ENCODE results near the gene TMEM236. TPM values are rescaled to one million over a fixed set of nuclear protein-coding genes. Genes with fewer than 3 reads are reported as not detected.
"Not testable (repeated sequence)": the region's sequence is repeated elsewhere in the genome, so short reads cannot be mapped to it uniquely, and the experiment has no call there.

Gene TMEM236
- total RNA-seq, 1 experiment from 2014 or later: 0.04 TPM

DNA sequence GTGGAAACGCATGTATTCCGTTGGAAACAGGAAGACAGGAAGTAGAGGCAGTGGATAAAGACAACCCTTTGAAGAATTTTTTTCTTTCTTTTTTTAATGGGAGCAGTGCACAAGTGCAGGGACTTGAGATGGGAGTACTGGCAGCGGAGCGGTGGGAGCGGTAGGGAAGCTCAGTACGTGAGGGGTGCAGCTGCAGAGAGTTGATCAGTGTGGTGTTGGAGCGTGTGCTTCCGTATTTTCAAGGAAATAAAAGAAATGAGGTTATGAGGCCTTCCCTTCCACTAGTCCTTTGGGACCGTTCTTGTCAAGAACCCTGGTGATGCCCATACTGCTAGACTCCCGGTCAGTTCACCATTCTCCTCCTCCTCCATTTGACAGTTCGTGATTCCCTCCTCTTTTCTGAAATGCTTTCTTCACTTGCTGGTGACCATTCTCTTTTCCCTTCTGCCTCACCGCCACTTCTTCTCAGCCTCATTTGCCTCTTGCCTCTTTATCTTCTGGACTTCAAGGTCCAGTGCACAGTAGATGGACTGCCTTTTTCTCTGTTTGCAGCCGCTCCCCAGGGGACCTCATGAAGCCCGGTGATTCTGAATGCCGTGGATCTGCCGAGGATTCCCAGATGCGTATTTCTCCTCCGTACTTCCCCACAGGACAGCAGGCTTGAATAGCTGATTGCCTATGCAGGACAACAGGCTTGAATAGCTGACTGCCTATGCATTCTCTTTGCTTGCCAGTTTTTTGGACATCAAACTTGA, 39.1 kb upstream of the TMEM236 start:
- Histone ChIP-seq H3K9ac (ENCODE audit: low read length) (no peak overlapping the region), H3K4me1 (ENCODE audit: insufficient read depth, low read length) (no peaks in the 10 kb centered on the region), H2AFZ (ENCODE audit: low read length) (no peak overlapping the region), H3K9me3 (ENCODE audit: low read length) (no peaks in the 10 kb centered on the region), H3K9me2 (replicated peaks; ENCODE audit: low read length) (no peaks in the 10 kb centered on the region), H3K27me3 (ENCODE audit: low read length) (no peaks in the 10 kb centered on the region), H3K36me3 (ENCODE audit: low read depth, low read length) (no peaks in the 10 kb centered on the region), H3K4me2 (ENCODE audit: low read length) (no peak overlapping the region), H4K20me1 (ENCODE audit: low read length) (no peaks in the 10 kb centered on the region), H3K4me3 (ENCODE audit: low read length) (no peak overlapping the region), H3F3A (ENCODE audit: low read length, unreplicated experiment) (no peaks in the 10 kb centered on the region), H3K27ac (ENCODE audit: low read length) (no peak overlapping the region), H3K79me2 (ENCODE audit: low read length) (no peaks in the 10 kb centered on the region)
- TF ChIP-seq CTCF (conservative IDR thresholded peaks at IDR 0.05; ENCODE audit: low read depth, low read length) (no peak), EZH2phosphoT487 (IDR thresholded peaks at IDR 0.05; ENCODE audit: borderline replicate concordance, low read length) (no peak), EZH2 (IDR thresholded peaks at IDR 0.05; ENCODE audit: low read length, unreplicated experiment) (no peak)
- intact Hi-C loops (cut with micrococcal nuclease): no loop called here
- DNase-seq (no peak), ATAC-seq (no peak)
- ChIA-PET POLR2A (ENCODE audit: unreplicated experiment) (no interaction called here), CTCF (no interaction called here)
- BruUV-seq (replicated peaks): no TSS peak

DNA sequence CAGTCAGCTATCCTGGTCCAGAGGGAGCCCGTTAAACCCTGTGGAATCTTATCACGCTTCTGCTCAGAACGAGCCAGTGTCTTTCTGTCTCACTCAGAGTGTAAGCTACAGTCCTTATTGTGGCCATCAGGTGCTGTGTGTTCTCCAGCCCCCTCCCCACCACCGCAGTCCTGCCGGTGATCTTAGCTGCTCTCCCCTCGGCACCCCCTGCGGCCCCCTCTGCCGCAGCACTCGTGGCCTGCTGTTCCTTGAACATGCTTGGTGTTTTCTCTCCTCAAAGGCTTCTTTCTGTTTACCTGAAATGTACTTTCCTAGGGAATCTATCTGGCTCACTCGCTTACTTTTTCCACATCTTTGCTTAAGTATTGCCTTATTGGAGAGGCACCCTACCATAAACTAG, 38.2 kb upstream of the TMEM236 start:
- no peaks in the 10 kb centered on the region for H3F3A ChIP-seq (ENCODE audit: low read length, unreplicated experiment)
- no peaks in the 10 kb centered on the region for H3K9me2 ChIP-seq (replicated peaks; ENCODE audit: low read length)
- H3K27me3 ChIP-seq (ENCODE audit: low read length): no peaks in the 10 kb centered on the region
- H2AFZ ChIP-seq (ENCODE audit: low read length): no peak overlapping the region
- H4K20me1 ChIP-seq (ENCODE audit: low read length): no peaks in the 10 kb centered on the region
- ChIA-PET POLR2A (ENCODE audit: unreplicated experiment) (no interaction called here), CTCF (no interaction called here)
- no TSS peak for BruUV-seq (replicated peaks)
- no peak for TF ChIP-seq EZH2phosphoT487 (IDR thresholded peaks at IDR 0.05; ENCODE audit: borderline replicate concordance, low read length)
- no peak for TF ChIP-seq CTCF (conservative IDR thresholded peaks at IDR 0.05; ENCODE audit: low read depth, low read length)
- TF ChIP-seq EZH2 (IDR thresholded peaks at IDR 0.05; ENCODE audit: low read length, unreplicated experiment): no peak
- no peak for ATAC-seq
- H3K27ac ChIP-seq (ENCODE audit: low read length): no peak overlapping the region
- H3K4me3 ChIP-seq (ENCODE audit: low read length): no peak overlapping the region
- H3K79me2 ChIP-seq (ENCODE audit: low read length): no peaks in the 10 kb centered on the region
- no peaks in the 10 kb centered on the region for H3K4me1 ChIP-seq (ENCODE audit: insufficient read depth, low read length)
- no peak overlapping the region for H3K4me2 ChIP-seq (ENCODE audit: low read length)
- H3K9me3 ChIP-seq (ENCODE audit: low read length): no peaks in the 10 kb centered on the region
- H3K36me3 ChIP-seq (ENCODE audit: low read depth, low read length): no peaks in the 10 kb centered on the region
- intact Hi-C loops (cut with micrococcal nuclease): no loop called here
- no peak overlapping the region for H3K9ac ChIP-seq (ENCODE audit: low read length)
- DNase-seq: no peak

- Histone ChIP-seq H3K9me2 (replicated peaks; ENCODE audit: low read length) (no peaks in the 10 kb centered on the region), H2AFZ (ENCODE audit: low read length) (no peak overlapping the region), H3K36me3 (ENCODE audit: low read depth, low read length) (no peaks in the 10 kb centered on the region), H3K4me3 (ENCODE audit: low read length) (no peak overlapping the region), H3K27me3 (ENCODE audit: low read length) (no peaks in the 10 kb centered on the region), H3K4me2 (ENCODE audit: low read length) (no peak overlapping the region), H3K9me3 (ENCODE audit: low read length) (no peaks in the 10 kb centered on the region), H3K4me1 (ENCODE audit: insufficient read depth, low read length) (no peaks in the 10 kb centered on the region), H4K20me1 (ENCODE audit: low read length) (no peaks in the 10 kb centered on the region), H3K27ac (ENCODE audit: low read length) (no peak overlapping the region), H3F3A (ENCODE audit: low read length, unreplicated experiment) (no peaks in the 10 kb centered on the region), H3K79me2 (ENCODE audit: low read length) (no peaks in the 10 kb centered on the region), H3K9ac (ENCODE audit: low read length) (no peak overlapping the region)
- BruUV-seq (replicated peaks): no TSS peak
- ChIA-PET POLR2A (ENCODE audit: unreplicated experiment) (no interaction called here), CTCF (no interaction called here)
- intact Hi-C loops (cut with micrococcal nuclease): no loop called here
- TF ChIP-seq EZH2phosphoT487 (IDR thresholded peaks at IDR 0.05; ENCODE audit: borderline replicate concordance, low read length) (no peak), EZH2 (IDR thresholded peaks at IDR 0.05; ENCODE audit: low read length, unreplicated experiment) (no peak), CTCF (conservative IDR thresholded peaks at IDR 0.05; ENCODE audit: low read depth, low read length) (no peak)
- no peak for DNase-seq
- ATAC-seq: no peak
Measured at GRCh38 chr10:17716161-17716560, 35.8 kb upstream of the TMEM236 start.

DNA sequence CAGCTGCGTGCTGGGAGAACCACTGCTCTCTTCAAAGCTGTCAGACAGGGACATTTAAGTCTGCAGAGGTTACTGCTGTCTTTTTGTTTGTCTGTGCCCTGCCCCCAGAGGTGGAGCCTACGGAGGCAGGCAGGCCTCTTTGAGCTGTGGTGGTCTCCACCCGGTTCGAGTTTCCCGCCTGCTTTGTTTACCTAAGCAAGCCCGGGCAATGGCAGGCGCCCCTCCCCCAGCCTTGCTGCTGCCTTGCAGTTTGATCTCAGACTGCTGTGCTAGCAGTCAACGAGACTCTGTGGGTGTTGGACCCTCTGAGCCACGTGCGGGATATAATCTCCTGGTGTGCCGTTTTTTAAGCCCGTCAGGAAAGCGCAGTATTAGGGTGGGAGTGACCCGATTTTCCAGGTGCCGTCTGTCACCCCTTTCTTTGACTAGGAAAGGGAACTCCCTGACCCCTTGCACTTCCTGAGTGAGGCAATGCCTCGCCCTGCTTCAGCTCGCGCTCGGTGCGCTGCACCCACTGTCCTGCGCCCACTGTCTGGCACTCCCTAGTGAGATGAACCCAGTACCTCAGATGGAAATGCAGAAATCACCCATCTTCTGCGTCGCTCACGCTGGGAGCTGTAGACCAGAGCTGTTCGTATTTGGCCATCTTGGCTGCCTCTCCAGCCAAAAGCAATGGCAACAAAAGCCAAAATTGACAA, 29.5 kb upstream of the TMEM236 start:
- H3K36me3 ChIP-seq (ENCODE audit: low read depth, low read length); H3K4me2 ChIP-seq (ENCODE audit: low read length); BruUV-seq (replicated peaks); DNase-seq; ATAC-seq; H3K4me1 ChIP-seq (ENCODE audit: insufficient read depth, low read length); H4K20me1 ChIP-seq (ENCODE audit: low read length); H3K27me3 ChIP-seq (ENCODE audit: low read length); H3K27ac ChIP-seq (ENCODE audit: low read length); H3K4me3 ChIP-seq (ENCODE audit: low read length); CTCF ChIA-PET; H3K9ac ChIP-seq (ENCODE audit: low read length); H3K79me2 ChIP-seq (ENCODE audit: low read length); H3F3A ChIP-seq (ENCODE audit: low read length, unreplicated experiment); intact Hi-C loops (cut with micrococcal nuclease); H2AFZ ChIP-seq (ENCODE audit: low read length); H3K9me2 ChIP-seq (replicated peaks; ENCODE audit: low read length); H3K9me3 ChIP-seq (ENCODE audit: low read length); POLR2A ChIA-PET (ENCODE audit: unreplicated experiment): not testable (repeated sequence)
